Astrocyte of the cerebellum (primary cell): ENCODE results near the gene PTGDR.

Experiments used
- DNase-seq: peaks from one replicate; pipeline ENCODE4 v3.0.0-alpha.2; 2011; ENCODE audit warnings: low read depth
- H3K4me3 ChIP-seq: 2 replicates; pipeline ENCODE4 v1.5.1; 2011; ENCODE audit warnings: mild to moderate bottlenecking, low read depth, low read length, moderate library complexity
- CTCF ChIP-seq: IDR thresholded peaks from 2 replicates; pipeline ENCODE4 v1.5.1; 2012; ENCODE audit warnings: low read length, low read depth, moderate library complexity, mild to moderate bottlenecking; ENCODE audit errors: missing control alignments
- in situ Hi-C: cut with HindIII; loops from 2 replicates; pipeline ENCODE4 v1.10.0; 2017; ENCODE audit warnings: low sequenced_read_pairs

PTGDR gene

GRCh38 chr14:52319919-52320318, 52.4 kb downstream of the PTGDR start:
- no peak for DNase-seq
- H3K4me3 ChIP-seq: no peak overlapping the region
- TF ChIP-seq CTCF: no peak
- in situ Hi-C loops: no loop called here

- in situ Hi-C loops: no loop called here
- no peak for TF ChIP-seq CTCF
- peak; percentile 75 for DNase-seq
- no peak overlapping the region for H3K4me3 ChIP-seq
Measured at GRCh38 chr14:52325126-52325525, 57.6 kb downstream of the PTGDR start.

GRCh38 chr14:52325630-52326029, 58.1 kb downstream of the PTGDR start:
- in situ Hi-C loops: no loop called here

More at GRCh38 chr14:52325630-52326029, 58.1 kb downstream of the PTGDR start:
- no peak overlapping the region for H3K4me3 ChIP-seq
- peak; percentile 62 for DNase-seq
- TF ChIP-seq CTCF: no peak
